Fibroblast of lung (primary cell): ENCODE data around the gene IMMP2L. TPM values are rescaled to one million over a fixed set of nuclear protein-coding genes. Genes with fewer than 3 reads are reported as not detected.

ENCODE experiments used
- DNase-seq, 2 donors: peaks; one replicate each; pipeline versions ENCODE4 v3.0.0 to v3.0.0-alpha.2; 2010; ENCODE audit warnings: low read depth in 2 of 2
- H2AFZ ChIP-seq: 2 replicates; pipeline ENCODE4 v1.5.1; 2012; ENCODE audit warnings: low read length, control low read depth, inconsistent platforms
- H3K27ac ChIP-seq: 2 replicates; pipeline ENCODE4 v1.5.1; 2011; ENCODE audit warnings: low read length, control low read depth; ENCODE audit not compliant: insufficient read depth
- H3K27me3 ChIP-seq: 2 replicates; pipeline ENCODE4 v1.5.1; 2011; ENCODE audit warnings: mild to moderate bottlenecking, low read length; ENCODE audit not compliant: control insufficient read depth, insufficient read depth
- H3K36me3 ChIP-seq: 2 replicates; pipeline ENCODE4 v1.5.1; 2011; ENCODE audit warnings: low read length; ENCODE audit not compliant: control insufficient read depth, insufficient read depth
- H3K4me1 ChIP-seq: 2 replicates; pipeline ENCODE4 v1.5.1; 2011; ENCODE audit warnings: low read length; ENCODE audit not compliant: control insufficient read depth, insufficient read depth; ENCODE audit errors: extremely low read depth
- H3K4me2 ChIP-seq: 2 replicates; pipeline ENCODE4 v1.5.1; 2011; ENCODE audit warnings: low read length, control low read depth; ENCODE audit not compliant: insufficient read depth; ENCODE audit errors: extremely low read depth
- H3K4me3 ChIP-seq, 4 experiments: fragments of 200-600 bp in 1 of 4; sonication (generic) in 1 of 4; replicated peaks in 1 of 4; 2 replicates each; pipeline ENCODE4 v1.5.1; 2011 to 2016; ENCODE audit warnings: low read length in 4 of 4, low read depth in 3 of 4, mild to moderate bottlenecking in 3 of 4, control low read depth in 2 of 4, inconsistent platforms in 1 of 4, mixed read lengths in 1 of 4; ENCODE audit not compliant: insufficient read depth in 1 of 4; ENCODE audit errors: control extremely low read depth in 1 of 4
- H3K79me2 ChIP-seq: 2 replicates; pipeline ENCODE4 v1.5.1; 2012; ENCODE audit warnings: mild to moderate bottlenecking, low read length, inconsistent platforms; ENCODE audit not compliant: control insufficient read depth, insufficient read depth
- H3K9ac ChIP-seq: 2 replicates; pipeline ENCODE4 v1.5.1; 2011; ENCODE audit warnings: mild to moderate bottlenecking, low read length, control low read depth; ENCODE audit not compliant: insufficient read depth
- H3K9me3 ChIP-seq: 2 replicates; pipeline ENCODE4 v1.5.1; 2012; ENCODE audit warnings: low read depth, low read length; ENCODE audit not compliant: control insufficient read depth, insufficient read depth
- H4K20me1 ChIP-seq: 2 replicates; pipeline ENCODE4 v1.5.1; 2011; ENCODE audit warnings: low read length; ENCODE audit not compliant: control insufficient read depth, insufficient read depth; ENCODE audit errors: extremely low read depth
- EZH2 ChIP-seq: IDR thresholded peaks from 2 replicates; pipeline ENCODE4 v1.5.1; 2012; ENCODE audit warnings: low read length, control low read depth, mild to moderate bottlenecking; ENCODE audit errors: missing control alignments
- polyA plus RNA-seq, 2 donors: library from polyadenylated mRNA; depleted of rRNA in 1 of 2; stranded (reverse) in 1 of 2; unstranded in 1 of 2; fragments of >200 nt; gene quantifications; 2 replicates each; pipeline ENCODE4 v1.2.1, GENCODE V29; 2011 to 2012; ENCODE audit warnings: missing spikeins in 1 of 2
- total RNA-seq: library from RNA; depleted of rRNA; stranded (reverse); fragments of >200 nt; gene quantifications from 2 replicates; pipeline ENCODE4 v1.2.1, GENCODE V29; 2014
- TF ChIP-seq, protein P1 (sequence below), 2 donors: IDR thresholded peaks in 1 of 2; conservative IDR thresholded peaks in 1 of 2; 1 replicate in 1 of 2; 2 replicates in 1 of 2; pipeline ENCODE4 v1.5.1; 2011 to 2012; ENCODE audit warnings: low read length in 2 of 2, control low read depth in 1 of 2, inconsistent platforms in 1 of 2, low read depth in 1 of 2, mild to moderate bottlenecking in 1 of 2

The IMMP2L gene
- total and polyA plus RNA-seq, 2 donors (not counting 1 experiment from before 2014, with no cell fraction given), result 6.9 to 14.4 TPM

DNA sequence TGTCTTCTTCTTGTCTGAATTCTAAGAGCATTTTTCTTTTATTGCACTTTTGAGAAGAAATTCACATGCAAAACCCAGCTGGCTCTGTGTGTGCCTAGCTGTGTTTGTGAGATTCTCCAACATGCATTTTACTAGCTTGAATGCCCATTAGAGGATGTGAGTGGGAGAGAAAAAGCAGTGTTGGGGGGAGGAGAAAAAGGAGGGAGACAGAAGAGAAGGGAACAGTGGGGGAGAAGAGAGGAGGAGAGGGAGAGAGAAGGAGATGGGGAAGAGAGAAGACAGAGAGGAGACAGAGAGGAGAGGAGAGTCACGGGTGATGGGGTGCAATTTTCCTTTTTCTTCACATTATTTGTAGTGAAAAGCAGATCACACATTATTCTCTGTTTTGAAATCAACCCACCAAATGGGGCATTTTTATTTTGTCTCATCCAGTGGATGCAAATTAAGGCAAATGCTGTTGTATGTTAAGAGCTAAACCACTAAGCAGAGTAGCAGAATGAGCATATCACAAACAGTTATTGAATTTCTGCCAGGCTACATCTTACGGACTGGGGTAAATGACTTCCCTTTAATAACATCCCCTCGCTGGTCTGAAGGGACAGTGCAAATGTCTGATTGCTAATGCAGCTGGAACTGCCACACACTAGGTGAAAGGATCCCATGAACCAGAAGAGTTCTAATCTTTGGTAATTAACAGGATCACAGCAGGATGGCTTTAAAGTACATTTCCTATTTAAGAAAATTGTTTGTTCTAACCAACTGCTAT, 470.5 kb downstream of the IMMP2L start:
- Histone ChIP-seq H3K4me1 (no peaks in the 10 kb centered on the region), H3K9ac (no peak overlapping the region), H3K79me2 (no peaks in the 10 kb centered on the region), H2AFZ (peak overlapping the region; percentile 12), H3K4me3 (peak overlapping the region; percentile 20 to 80 (median 58)), H3K4me2 (peak overlapping the region; percentile 87), H4K20me1 (peaks cover 2% of the 10 kb centered on the region), H3K27ac (no peak overlapping the region), H3K36me3 (no peaks in the 10 kb centered on the region), H3K9me3 (no peaks in the 10 kb centered on the region), H3K27me3 (no peaks in the 10 kb centered on the region)
- DNase-seq, result no peak
- no peak for TF ChIP-seq EZH2
- TF ChIP-seq, protein P1, sequence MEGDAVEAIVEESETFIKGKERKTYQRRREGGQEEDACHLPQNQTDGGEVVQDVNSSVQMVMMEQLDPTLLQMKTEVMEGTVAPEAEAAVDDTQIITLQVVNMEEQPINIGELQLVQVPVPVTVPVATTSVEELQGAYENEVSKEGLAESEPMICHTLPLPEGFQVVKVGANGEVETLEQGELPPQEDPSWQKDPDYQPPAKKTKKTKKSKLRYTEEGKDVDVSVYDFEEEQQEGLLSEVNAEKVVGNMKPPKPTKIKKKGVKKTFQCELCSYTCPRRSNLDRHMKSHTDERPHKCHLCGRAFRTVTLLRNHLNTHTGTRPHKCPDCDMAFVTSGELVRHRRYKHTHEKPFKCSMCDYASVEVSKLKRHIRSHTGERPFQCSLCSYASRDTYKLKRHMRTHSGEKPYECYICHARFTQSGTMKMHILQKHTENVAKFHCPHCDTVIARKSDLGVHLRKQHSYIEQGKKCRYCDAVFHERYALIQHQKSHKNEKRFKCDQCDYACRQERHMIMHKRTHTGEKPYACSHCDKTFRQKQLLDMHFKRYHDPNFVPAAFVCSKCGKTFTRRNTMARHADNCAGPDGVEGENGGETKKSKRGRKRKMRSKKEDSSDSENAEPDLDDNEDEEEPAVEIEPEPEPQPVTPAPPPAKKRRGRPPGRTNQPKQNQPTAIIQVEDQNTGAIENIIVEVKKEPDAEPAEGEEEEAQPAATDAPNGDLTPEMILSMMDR (conservative IDR thresholded peaks at IDR 0.05 in 1 of 2, IDR thresholded peaks at IDR 0.05 in 1 of 2; ENCODE audit: low read depth in 1 of 2, low read length in 2 of 2), result no peak

DNA sequence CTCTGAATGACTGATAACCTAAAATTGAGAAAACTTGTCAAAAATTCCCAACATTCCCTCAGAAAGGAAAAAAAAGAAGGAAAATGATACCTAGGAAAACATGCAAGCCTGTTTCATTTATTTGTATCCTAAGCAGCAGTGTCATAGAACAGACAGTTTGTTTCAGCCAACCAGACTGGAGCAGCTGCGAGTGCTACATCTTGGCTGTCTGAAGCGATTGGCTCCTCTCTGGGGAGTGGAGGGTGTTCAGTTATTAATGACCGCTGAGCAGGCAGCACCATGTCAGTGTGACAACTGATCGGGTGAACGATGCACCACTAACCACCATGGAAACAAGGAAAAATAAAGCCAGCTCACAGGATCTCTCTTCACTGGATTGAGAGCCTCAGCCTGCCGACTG, 471.4 kb downstream of the IMMP2L start, which contains the start of gene LRRN3:
TSS of gene LRRN3 (plus strand) at position 282 of the 400 bp plus-strand sequence. CDS start 31,646 bp downstream, outside the sequence.
- peak within 1 kb of the TSS; percentile 47 to 80 (median 58) for H3K4me3 ChIP-seq
- H4K20me1 ChIP-seq, result peaks cover 2% of the 10 kb centered on the region
- TF ChIP-seq, protein P1 (conservative IDR thresholded peaks at IDR 0.05 in 1 of 2, IDR thresholded peaks at IDR 0.05 in 1 of 2; ENCODE audit: low read depth in 1 of 2, low read length in 2 of 2), result no peak
- no peak for TF ChIP-seq EZH2
- no peaks in the 10 kb centered on the region for H3K79me2 ChIP-seq
- H3K4me2 ChIP-seq, result peak within 1 kb of the TSS; percentile 87
- no peaks in the 10 kb centered on the region for H3K4me1 ChIP-seq
- H3K27ac ChIP-seq, result no peak within 1 kb of the TSS
- peak; percentile 63 to 75 for DNase-seq
- peak within 1 kb of the TSS; percentile 80 for H2AFZ ChIP-seq
- H3K36me3 ChIP-seq, result no peaks in the 10 kb centered on the region
- H3K9ac ChIP-seq, result no peak within 1 kb of the TSS
- no peaks in the 10 kb centered on the region for H3K9me3 ChIP-seq
- no peaks in the 10 kb centered on the region for H3K27me3 ChIP-seq

DNA sequence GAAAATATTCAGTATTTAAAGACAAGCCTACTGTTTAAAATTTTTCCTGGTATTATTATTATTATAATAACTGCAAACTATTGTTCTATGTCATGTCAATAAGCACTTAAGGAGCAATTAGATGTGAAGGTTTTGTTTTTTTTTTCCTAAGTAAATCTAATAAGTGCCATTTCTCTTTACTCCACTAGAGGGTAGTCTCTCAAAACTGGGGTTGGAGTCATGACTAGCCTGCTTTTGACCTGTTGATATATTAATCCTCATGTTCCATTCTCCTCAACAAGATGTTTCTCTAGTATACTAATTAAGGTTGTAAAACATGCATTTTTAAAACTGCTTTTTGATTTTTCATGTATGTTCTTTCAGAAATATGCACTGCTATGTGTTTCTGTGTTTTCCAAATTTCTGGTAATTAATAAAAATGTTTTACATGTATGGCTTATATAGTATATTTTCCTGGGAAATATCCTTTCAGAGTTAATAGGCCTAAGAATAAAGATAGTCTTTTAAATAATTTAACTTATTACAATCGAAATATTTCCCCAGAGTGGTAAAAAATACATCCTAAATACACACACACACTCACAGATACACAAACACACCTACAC, 472.4 kb downstream of the IMMP2L start:
- Histone ChIP-seq H3K4me1 (no peaks in the 10 kb centered on the region), H4K20me1 (peaks cover 2% of the 10 kb centered on the region), H3K4me3 (no peak overlapping the region), H3K9ac (no peak overlapping the region), H3K27me3 (no peaks in the 10 kb centered on the region), H3K9me3 (no peaks in the 10 kb centered on the region), H3K4me2 (no peak overlapping the region), H3K79me2 (no peaks in the 10 kb centered on the region), H2AFZ (no peak overlapping the region), H3K36me3 (no peaks in the 10 kb centered on the region), H3K27ac (no peak overlapping the region)
- DNase-seq, result peak; percentile 44 to 74
- TF ChIP-seq, protein P1 (conservative IDR thresholded peaks at IDR 0.05 in 1 of 2, IDR thresholded peaks at IDR 0.05 in 1 of 2; ENCODE audit: low read depth in 1 of 2, low read length in 2 of 2), result peak; percentile 75 to 76
- no peak for TF ChIP-seq EZH2
